Activated CD4-positive, alpha-beta T cell treated with anti-CD3 and anti-CD28 coated beads for 48 hours (primary cell): Measurements from ENCODE around the gene NKX1-1.

Source experiments
- DNase-seq: peaks from one replicate; pipeline ENCODE4 v3.0.0-alpha.2; 2020

The NKX1-1 gene

GRCh38 chr4:1416051-1416947 is 10.1 kb upstream of the NKX1-1 start:
- no peak for DNase-seq

GRCh38 chr4:1415681-1415981 is 9.4 kb upstream of the NKX1-1 start:
- DNase-seq: no peak

DNA sequence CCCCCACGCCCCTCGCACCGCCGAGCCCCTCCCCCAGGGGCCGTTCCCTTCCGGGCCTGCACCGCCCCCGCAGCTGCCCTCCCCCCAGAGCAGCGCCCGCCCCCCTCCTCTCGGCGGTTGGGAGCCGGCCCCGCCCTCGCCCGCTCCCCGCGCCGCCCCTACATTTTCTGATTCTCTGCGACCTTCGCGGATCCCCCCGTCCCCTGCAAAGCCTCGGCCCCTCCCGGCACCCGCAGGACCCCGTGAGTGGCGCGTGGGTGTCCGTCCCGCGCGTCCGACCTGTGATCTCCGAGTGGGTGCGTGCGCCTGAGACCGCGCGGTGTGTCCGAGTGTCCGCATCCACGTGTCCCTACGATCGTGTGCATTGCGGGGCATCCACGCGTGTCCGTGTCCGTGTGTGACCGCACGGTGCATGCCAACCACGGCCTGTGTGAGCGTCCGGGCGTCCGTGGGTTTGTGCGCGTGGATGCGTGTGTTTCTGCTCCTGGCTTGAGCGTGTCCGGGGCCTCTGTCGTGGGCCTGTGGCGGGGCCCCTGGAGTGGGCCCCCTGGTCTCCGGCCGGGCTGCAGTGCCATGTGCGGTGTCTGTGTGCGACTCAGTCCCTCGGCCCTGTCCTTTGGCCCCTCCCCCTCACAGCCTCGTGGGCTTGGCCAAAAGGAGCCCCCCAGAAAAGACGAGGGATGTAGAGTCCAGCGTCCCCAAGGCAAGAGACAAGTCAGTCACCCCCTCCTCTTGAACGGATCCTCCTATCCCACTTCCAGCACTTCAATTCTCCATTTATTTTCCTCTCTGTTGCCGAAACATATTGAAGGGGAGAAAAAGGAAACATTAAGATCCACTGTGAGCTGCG is 8.8 kb upstream of the NKX1-1 start:
- DNase-seq: no peak

DNA sequence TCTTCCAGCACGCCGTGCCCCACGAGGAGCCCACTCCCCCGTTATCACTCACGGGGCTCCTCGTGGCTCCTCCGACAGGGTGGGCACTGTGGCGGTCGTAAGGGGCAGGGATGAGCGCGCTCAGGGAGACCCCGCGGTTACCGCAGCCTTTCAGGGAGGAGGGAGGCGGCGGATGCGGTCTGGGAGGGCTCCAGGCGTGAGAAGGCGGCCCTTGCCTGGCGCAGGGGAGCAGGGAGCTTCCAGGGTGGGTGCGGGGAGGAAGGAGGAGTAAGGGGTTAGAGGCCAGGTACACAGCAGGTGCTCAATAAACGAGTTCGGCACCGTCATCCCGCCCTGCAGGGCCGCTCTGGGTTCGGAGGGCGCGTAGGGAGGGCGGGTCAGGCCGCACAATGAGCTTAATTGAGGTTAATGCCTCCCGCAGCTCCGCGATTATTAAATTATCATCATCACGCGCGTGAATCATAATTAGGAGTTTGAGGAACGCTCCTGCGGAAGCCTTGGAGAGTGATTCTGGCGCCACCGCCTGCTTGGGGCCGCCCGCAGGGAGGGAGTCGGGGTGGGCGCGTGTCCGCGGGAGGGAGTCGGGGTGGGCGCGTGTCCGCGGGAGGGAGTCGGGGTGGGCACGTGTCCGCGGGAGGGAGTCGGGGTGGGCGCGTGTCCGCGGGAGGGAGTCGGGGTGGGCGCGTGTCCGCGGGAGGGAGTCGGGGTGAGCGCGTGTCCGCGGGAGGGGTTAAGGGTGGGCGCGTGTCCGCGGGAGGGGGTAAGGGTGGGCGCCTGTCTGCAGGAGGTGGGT is 7.6 kb upstream of the NKX1-1 start:
- no peak for DNase-seq

GRCh38 chr4:1413204-1413663 is 7.0 kb upstream of the NKX1-1 start:
- no peak for DNase-seq

GRCh38 chr4:1412376-1413203 is 6.3 kb upstream of the NKX1-1 start:
- no peak for DNase-seq

- DNase-seq: no peak
Measured at GRCh38 chr4:1411436-1412375, 5.5 kb upstream of the NKX1-1 start.

- peak; percentile 63 for DNase-seq
Measured at GRCh38 chr4:1410491-1411325, 4.5 kb upstream of the NKX1-1 start.

- DNase-seq: no peak
Measured at GRCh38 chr4:1409491-1410425, 3.5 kb upstream of the NKX1-1 start.

- DNase-seq: no peak
Measured at GRCh38 chr4:1409079-1409478, 2.8 kb upstream of the NKX1-1 start.

GRCh38 chr4:1408418-1408817 is 2.2 kb upstream of the NKX1-1 start:
- no peak for DNase-seq

DNA sequence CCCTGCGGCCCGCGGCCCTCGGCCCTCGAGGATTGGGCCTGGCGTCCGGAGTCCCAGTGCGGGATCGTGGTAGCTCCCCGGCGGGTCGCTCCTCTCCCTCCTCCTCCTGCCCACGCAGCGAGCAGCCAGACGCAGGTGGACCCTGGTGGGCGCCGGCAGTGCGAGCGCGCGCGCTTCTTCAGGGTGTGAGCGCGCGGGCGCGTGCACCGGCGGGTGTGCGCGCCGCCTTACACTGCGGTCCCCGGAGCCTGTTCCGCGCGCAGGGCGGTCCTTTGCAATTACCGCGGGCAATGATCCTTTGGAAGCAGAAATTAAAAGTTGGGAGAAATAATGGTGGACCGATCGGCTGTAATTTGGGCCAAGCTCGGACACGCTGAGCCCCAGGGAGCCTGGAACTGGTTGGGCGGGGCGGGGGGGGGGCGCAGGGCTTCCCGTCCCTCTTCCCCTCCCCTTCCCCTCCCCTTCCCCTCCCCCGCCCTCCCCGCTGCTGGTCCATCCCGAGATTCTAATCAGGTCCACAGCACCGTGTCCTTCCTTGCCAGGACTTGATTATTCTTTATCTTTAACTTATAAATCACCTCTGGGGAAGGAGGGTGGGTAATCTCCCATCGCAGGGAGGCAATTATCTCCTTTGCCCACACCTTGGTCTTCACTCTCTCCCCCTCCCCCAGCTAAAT is 1.6 kb upstream of the NKX1-1 start:
- no peak for DNase-seq

- DNase-seq: no peak
Measured at GRCh38 chr4:1406981-1407656, 877 bp upstream of the NKX1-1 start.

- no peak for DNase-seq
Measured at GRCh38 chr4:1405636-1406393, 427 bp downstream of the NKX1-1 start.

DNA sequence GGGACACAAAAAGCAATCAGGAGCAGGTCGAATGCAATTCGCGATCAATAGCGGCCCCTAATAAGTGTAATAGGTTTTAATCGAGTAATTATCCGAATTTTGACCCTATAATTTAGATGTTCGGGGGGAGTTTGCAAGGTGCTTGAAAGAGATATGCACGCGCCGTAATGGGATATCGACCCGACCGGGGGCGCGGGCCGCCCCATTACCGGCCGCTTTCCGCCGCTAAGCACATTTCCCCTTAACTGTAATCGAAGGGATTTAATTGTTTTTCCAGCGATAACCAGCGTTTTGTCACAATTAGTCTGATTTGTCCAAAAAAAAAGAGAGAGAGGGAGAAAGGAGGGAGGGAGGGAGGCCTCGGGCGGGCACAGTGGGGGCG is 997 bp downstream of the NKX1-1 start:
- DNase-seq: no peak

- no peak for DNase-seq
Measured at GRCh38 chr4:1404573-1405253, 1.5 kb downstream of the NKX1-1 start.
